Stimulated activated CD8-positive, alpha-beta memory T cell treated with anti-CD3 and anti-CD28 coated beads, Interleukin-2, amount 100 ng/mL, for 48 hours (primary cell): ENCODE data around the gene DDAH1.

Source experiments
- DNase-seq, 2 donors: peaks; one replicate each; pipeline ENCODE4 v3.0.0-alpha.2; 2020; ENCODE audit warnings: low read depth in 2 of 2

Gene DDAH1

DNA sequence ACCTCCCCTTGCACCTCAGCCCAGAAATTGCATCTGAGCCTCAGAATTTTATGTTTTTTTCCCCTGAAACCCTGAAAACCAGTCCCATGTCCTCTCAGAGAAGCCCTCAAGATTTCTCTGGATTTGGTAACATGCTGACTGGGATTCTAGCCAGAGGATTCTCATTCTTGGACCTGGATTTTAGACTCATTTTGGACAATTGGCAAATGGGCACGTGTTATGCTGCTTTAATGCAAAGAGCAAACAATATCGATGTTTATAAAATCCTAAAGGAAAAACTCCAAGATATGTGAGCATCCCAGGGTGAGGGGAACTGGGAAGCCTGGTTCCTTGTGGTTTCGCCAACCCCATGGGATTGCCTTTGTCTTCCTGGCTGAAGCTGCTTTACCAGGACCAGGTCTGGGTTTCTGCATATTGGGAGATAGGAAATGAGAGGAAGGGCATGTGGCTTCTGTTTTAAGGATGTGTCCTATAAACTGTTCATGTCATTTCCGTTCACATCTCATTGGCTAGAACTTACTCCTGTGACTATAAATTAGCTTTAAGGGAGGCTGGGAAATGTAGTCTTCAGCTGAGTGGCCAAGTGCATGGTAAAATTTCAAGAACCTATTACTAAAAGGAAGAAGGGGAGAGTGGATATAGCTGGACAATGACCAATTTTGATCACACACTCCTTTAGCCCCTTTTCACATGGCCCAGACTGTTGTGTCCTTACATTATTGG lies 161.4 kb downstream of the DDAH1 start:
- DNase-seq = no peak

DNA sequence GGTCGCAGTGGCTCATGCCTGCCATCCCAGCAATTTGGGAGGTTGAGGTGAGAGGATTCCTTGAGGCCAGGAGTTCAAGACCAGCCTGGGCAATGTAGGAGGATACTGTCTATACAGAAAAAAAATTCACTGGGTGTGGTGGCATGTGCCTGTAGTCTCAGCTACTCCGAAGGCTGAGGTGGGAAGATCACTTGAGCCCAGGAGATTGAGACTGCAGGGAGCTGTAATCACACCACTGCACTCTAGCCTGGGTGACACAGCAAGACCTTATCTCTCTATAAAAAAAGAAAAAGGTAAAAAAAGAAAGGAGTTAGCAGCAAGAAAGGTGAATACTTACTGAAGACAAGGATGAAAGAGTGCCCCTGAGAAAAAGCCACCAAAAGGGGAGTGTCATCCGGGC lies 164.8 kb downstream of the DDAH1 start:
- no peak for DNase-seq

DNA sequence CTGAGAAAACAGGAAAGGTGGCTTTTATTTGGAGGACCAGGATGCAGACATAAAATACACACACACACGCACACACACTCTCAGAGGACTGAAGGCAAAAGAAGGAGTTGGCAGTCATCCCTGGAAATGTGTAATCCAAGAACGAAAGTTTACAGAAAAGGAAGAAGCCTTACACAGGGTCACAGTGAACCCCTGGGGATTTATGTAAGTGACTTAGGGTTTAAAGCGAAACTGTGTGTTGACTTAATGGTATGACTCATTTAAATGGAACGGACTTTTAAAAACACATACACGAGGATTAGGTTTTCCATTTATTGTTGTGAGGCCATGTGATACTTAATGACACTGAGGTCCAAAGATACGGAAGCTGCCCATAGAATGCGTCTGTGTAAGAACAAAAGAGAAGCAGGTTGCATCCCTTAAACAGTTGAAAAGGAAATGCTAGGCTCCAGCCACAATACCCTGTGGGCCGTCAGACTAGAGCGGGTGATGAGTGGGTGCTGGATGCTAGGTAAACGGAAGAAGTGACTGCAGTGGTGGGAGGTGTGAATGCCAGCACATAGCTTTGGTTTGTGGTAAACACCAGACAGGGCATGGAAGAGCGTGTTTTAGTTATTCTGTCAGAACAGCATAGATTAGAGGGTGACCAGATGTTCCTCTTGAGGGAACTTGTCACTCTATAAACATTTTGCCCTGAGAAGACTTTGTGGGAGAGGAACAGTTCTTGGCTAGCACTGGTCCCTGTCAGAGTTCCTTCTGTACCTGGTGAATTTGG lies 166.9 kb downstream of the DDAH1 start:
- DNase-seq = peak; percentile 50 to 63

DNA sequence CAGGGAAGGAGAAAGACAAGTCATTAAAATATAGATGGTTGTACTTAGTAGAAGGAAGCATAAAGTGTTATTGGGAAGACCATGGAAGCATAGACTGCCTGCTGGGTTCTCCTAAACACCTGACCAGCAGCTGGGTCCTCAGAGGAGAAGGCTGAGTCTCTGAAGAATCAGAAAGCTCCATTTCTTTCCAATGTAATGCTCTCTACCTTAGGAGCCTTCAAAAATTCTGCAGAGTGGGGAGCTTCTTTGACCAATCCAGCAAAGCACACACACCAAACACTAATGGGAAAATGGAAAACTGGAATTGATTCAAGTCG lies 167.5 kb downstream of the DDAH1 start:
- no peak for DNase-seq

DNA sequence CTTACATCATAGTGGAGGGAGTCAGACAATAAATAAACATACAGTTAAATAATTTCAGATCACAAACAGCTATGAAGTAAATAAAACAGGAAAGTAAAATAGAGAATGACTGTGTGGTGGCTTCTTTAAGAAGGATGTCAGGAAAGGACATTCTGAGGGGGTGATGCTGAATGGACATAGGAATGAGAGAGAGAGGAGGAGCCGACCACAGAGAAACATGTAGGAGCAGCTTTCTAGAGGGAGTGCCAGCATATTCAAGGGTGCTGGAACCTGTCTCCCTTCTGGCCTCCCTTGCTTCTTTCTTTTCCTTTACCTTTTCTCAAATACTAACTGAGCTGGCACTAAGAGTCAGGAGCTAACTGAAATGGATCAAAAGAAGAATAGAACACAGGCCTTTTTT lies 168.0 kb downstream of the DDAH1 start:
- no peak for DNase-seq

DNA sequence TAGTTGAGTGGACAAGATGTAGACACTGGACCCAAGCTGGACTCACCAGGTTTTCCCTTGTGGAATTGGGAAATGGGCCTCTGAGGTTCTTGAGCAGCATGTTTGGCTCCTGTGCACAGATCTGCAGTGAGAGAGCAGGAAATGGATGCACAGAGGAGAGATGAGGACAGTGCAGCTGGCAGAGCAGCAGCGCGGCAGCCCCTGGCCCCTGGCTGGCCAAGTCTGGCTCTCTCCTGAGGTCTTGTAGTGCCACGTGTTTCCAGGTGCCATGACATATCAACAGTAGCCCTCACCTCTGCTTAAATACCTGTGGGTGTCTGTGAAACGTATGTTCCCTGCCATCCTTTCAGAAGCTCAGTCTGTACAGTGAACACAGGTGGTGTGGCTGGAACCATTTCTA lies 169.3 kb downstream of the DDAH1 start:
- DNase-seq = no peak

DNA sequence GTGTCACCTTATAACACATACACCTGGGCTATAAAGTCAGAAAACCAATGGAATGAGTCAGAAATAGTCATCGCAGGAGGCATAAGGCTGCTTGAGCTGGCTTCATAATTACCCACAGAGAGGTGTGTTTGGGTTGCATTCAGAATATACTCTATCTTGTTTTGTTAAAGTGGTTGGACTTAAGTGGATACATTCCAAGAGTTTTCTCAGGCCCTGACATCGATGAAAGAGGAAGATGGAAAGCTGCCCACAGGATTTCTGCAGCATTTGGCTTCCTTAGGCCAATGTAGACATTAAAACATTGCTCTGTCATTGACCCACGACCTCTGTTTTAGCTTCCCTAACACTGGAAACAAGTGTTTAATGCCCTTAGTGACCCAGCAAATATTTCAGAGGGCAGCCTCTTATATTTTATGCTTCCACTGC lies 169.9 kb downstream of the DDAH1 start:
- no peak for DNase-seq

DNA sequence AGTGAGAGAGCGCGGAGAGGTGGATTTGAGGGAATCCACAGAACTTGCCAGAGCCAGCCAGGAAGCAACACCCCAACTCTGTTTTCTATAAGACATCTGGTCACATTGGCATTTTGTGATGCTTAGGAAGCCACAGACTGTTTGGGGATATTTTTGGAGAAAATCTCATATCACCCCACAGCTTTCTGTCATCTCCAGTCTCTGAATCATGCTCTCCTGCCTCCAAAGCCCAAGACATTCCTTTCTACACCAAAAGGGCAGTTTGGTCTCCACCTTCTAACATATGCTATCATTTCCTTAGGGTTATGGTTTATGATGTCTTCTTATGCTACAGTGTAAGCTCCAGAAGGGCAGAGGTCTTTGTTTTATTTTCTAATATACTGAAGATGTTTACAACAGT lies 174.1 kb downstream of the DDAH1 start:
- no peak for DNase-seq

DNA sequence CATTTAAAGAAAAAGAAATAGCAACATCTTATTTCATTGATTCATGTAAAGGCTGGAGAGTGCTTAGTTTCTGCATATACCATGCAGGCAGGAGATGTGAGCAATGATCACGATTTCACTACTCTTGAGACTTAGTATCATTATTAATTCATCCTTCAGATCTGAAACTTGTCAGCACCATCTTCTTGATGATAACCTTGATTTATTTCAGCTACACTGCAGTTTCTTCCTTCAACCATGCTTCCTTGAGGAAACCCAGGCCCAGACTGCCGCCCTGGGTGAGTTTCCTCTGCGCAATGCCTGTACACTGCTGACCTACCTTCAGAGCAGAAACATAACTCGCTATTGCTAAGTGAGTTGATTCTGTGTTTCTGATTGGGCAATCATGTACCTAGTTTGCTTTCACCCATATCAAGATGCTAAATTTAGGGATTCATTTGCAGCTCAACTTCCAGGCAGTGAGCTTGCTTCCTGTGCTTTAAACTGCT lies 175.1 kb downstream of the DDAH1 start:
- DNase-seq = no peak

DNA sequence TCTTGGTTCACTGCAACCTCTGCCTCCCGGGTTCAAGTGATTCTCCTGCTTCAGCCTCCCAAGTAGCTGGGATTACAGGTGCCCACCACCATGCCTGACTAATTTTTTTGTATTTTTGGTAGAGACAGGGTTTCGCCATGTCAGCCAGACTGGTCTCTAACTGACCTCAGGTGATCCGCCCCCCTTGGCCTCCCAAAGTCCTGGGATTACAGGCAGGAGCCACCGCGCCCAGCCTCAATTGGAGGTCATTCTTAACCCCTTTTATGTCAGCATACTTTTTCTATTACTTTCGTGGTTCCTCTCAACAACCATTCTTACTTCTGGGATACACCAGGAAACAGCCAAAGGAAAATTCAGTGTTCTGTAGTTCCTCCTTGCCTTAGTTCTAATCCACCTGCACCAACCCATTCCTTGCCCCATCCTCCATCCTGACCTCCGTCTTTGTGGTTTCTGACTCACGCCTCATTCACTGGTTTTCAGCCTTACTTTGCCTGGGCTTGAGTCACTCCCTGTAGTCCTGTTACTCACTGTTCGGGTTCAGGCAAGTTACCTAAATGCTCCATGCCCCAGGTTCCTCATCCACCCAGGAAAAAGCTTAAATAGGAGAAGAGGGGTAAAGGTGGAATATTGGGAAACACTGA lies 175.6 kb downstream of the DDAH1 start:
- peak in 1 of 2 donors; percentile 27 for DNase-seq

DNA sequence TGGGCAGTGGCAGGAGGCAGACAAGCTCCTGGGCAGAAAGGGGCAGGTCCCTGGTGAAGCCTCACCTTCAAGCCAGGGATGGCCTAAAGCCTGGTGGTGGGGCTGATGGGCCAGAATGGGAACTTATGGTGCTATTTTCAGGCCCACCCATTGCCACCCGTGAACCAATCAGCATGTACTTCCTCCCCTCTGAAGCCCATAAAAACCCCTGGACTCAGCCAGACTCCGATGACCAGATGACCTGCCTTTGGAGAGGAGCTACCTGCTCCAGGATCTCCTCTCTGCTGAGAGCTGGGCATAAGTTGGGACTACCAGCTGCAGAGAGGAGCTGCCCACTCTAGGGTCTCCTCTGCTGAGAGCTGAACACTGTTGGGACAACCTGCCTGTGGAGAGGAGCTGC lies 180.8 kb downstream of the DDAH1 start:
- no peak for DNase-seq

DNA sequence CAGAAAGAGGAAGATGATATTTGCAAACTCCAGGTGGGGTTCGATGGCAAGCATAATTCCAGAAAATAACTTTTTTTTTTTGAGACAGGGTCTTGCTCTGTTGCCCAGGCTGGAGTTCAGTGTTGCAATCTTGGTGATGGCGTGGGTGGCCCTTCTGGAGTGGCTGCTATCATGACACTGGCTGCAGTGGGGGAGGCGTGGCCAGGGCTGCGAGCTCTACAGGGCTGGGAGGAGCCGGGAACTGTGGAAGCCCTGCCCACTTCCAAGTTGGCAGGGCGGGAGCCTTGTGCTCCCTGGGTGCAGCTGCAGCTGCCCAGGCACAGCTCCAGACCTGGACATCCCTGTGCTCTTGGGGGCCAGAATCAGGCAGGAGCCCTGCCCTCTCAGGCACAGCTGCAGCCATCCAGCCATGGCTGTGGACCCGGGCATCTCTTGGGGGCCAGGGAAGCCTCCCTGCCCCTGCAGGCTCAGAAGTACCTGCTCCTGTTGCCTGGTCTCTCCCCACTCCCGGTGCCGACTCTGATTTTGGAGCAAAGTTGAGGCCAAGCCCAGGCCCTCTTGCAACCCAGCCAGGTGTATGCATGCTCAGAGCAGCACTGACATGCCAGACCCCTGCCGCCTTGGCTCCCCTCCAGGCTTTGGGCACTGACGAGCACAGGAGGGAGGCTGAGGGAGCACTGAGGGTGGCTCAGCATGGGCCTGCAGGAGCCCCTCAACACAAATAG lies 181.3 kb downstream of the DDAH1 start:
- DNase-seq = no peak

DNA sequence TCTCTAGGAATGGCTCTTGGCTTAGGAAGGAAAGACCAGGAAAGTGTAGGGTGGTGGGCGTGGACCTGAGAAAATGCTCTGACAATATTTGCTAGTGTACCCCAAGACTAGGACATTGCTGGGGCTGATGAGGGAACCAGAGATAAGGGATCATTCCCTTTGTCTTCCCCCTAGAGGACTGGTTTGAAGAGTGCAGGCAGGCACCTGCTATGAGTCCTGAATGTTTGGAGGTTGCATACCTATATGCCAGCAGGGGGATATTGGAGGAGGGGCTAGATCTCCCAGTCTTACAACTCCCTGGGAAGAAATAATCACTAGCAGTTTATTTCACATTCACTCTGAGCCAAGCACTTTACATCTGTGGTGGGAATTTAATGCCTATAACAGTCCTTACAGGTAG lies 182.5 kb downstream of the DDAH1 start:
- DNase-seq = no peak

DNA sequence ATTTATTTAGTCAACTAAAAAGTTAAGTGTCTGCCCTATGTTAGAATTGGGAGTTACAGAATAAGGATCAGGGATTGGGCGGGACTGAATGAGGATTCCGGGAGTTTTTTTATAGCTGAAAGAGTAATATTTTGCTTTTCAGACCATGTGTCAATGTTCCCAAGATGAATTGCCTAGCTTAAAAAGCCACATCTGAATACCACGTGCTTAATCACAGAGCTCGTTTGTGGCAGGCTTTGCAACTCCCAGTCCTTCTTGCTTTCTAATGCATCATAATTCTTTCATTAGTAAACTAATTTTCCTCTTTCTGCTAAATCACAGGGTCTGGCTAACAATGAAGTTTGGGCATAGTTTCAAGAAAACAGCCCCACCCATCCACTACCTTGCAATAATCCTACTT lies 184.3 kb downstream of the DDAH1 start:
- DNase-seq = no peak

DNA sequence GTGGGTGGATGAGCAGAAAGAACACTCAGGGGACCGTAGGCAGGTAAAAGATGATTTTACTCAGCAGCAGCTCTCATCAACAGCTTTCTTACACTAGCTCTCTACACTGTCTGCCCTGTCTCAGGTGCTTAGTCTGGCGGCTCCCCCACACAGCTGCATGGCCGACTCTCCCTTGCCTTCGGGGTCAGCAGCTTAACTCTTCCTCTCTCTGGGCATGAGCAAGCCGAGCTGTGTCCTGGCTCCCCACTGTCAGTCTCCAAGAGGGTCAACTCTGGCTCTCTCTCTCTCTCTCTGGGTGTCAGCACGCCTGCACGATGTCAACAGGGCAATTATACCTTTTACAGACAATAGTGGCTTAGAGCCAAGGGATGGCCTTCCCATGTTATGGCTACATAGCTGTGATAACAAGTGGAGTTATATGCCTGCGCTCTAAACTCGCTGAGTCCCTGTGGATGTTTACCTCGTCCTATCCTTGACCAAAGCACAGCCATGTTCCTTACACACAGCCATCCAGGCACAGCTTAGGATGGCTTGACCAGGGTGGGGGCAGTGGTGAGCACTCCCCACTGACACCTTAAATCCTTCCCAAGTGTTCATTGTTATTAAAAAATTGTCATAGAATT lies 185.4 kb downstream of the DDAH1 start:
- no peak for DNase-seq

DNA sequence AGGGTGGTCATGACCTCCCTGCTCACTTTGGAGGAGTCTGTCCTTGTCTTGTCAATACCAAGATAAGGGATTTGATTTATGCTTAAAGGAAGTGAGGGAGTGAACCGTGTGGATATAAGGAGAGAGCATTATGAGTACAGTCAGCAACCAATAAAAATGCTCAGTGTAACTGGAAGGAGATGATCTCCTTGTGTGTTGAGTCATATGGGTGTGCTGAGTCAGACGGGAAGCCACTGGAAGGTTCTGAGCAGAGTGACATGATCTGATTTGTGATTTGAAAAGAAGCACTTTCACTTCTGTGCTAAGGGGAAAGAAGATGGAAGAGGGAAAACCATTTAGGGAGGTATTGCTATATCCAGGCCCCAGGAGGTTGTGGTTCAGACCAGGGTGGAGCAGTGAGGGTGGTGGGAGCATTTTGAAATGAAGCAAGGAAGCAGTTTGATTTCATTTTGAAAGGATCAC lies 186.1 kb downstream of the DDAH1 start:
- DNase-seq = peak in 1 of 2 donors; percentile 42

DNA sequence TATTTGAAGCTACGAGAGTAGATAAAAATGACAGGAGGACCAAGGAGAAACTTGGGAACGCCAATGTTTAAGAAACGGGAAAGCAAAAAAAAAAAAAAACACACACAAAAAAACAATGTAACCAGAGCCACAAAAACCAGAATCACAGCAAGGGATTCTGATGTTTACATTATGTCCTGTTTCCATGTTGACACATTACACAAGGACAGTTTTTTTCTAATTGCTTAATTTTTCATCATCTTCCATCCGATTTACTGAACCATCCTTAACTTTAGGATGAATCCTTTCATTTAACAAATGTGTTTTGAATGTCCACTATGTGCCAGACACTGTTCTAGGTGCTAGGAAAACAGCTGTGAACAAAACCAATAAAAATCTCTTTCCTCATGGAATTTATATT lies 187.2 kb downstream of the DDAH1 start:
- no peak for DNase-seq

DNA sequence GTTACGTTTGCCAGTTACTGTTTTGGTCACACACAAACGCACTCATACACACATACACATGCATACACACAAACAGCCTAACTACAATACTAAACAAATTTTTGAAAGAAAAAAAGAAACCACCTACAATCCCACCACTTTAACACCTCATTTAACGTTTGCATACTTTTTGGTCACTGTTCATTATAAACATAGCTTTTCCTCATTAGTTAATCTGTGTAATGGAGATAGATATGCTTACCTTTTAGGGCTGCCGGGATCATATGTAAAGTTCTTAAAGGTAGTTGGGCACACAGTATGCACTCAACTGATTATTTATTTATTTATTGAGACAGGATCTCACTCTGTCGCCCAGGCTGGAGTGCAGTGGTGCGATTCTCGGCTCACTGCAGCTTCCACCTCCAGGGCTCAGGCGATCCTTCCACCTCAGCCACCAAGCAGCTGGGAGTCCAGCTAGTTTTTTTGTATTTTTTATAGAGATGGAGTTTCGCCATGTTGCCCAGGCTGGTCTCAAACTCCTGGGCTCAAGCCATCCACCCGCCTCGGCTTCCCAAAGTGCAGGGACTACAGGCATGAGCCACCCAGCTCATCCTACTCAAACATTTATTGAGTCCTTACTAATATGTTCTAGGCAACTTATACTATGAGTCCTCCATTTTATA lies 187.8 kb downstream of the DDAH1 start:
- DNase-seq = no peak

DNA sequence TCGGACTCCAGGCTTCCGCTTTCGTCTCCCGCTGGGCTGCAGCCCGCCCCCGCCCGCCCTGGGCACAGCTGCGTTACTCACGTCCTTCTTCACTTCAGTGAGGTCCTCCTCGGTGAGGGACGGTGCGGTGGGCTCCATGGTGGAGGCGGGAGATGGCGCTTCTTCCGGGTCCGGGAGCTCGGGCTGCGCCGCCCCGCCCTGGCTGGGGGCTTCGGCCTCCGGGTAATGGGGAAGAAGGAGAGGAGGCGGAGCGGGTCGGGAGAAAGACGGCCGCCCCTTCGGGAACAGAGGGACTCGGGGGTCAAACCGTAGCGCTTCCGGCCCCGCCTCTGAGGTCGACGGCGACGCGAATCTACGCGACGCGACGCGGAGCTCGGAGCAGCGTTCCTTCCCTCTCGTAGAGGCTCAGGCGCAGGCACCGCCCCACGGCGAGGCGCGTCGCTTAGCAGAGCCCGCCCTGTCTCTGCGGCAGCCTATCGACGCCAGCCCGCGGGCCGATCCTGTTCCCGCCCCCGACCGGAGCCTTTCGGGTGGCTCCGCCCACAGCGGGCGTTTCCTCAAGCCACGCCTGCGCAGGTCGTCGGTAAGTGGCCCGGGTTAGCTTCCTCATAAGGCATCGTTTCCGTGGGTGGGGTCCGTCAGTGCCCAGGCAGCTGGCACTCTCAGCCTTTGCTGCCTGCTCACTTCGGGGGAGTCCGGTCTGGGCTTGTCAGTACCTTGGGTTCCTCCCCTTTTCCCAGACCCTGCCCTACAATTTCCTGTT lies 188.6 kb downstream of the DDAH1 start, which contains the start of gene BCL10:
Gene BCL10, minus strand, starts transcription at position 418 of the 763 bp plus-strand sequence. Its CDS starts 280 bp downstream, at position 138.
- peak; percentile 94 to 96 for DNase-seq

DNA sequence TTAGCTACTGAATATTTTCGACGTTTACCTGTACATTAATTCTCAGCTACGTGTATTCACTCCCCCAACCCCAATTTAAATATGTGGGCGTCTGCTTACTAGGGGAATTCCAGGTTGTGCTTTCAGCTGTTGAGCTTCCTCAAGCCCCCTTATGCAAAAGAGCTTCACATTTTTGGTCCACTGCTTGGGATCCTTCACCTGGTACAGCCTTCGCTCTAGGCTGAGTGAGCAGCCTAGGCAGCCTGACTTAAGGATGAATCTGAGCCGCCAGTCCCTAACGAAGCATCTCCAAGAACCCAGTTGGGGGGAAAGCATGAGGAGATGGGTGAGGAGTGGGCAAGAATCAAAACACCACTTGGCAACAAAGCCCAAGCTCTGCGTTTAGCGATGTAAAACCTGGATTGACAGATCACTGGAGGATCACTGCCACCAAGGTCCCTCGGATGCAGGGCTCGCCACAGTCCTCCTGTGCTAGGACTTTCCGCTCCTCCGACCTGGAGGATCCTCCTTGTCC lies 189.2 kb downstream of the DDAH1 start:
- no peak for DNase-seq
